ENCODE measurements around the gene PRKCB.
"Not testable (repeated sequence)": the region's sequence is repeated elsewhere in the genome, so short reads cannot be mapped to it uniquely, and the experiment has no call there.

- not testable (repeated sequence) for TF ChIP-seq CTCF, EP300, POLR2A (IDR thresholded peaks at IDR 0.05)
These were observed 97.9 kb downstream of the PRKCB start for GRCh38 chr16:23933650-23934049.

Measured in ovary (tissue), 3 donors.